NT2/D1 (cell line): ENCODE data around the gene TLK2.

ENCODE experiments used
- SUZ12 ChIP-seq: IDR thresholded peaks from 2 replicates; pipeline ENCODE4 v1.6.1; 2011; ENCODE audit not compliant: insufficient read length, insufficient read depth; ENCODE audit errors: extremely low read depth
- YY1 ChIP-seq: IDR thresholded peaks from 2 replicates; pipeline ENCODE4 v1.6.1; 2011; ENCODE audit not compliant: insufficient read length, insufficient read depth

DNA sequence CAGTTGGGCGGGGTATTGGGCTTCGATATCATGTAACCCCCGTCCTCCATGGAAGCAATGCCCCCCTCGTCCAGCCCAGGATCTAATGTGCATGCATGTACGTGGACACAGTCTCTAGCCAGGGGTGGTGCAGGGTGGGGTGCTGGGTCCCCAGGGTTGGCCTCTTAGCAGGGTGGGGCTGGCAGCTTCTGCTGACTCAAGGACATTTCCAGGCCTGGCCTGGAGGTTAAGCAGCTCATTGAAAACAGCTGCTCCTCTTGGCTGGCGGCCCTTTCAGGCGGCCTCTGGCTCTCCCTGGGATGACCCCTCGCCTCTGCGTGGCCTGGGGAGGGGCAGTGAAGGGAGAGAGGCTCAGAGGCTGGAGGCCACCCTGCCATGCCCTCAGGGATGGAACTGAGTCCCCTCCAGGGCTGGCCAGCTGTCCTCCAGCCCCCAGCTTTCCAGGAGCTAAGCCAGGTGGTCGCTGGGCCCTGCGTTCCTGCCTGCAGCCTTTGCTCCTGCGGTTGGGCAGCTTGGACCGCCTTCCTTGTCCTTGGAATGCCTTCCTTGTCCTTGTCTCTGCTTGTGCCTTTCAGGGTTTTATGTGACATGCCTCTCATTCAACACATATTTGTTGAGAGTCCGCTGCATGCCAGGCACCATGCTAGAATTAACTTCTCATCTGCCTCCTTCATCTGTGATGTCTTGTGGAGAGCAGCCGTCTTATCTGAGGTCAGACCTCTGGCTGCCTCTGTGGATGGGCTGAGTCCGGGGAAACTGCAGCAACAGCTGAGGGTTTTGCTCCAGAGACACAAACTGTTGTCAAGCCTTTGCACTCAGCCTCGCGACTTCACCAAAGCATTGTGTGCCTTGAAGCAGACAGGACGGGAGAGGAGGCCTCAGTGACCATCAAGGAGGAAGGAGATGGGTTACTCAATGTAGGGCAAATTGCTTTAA is 175.5 kb downstream of the TLK2 start:
- TF ChIP-seq YY1 (no peak), SUZ12 (no peak)
